Nephron progenitor cell (in vitro differentiated cells): ENCODE measurements around the gene ABCA3.
A peak's percentile ranks its signal among the peaks of the same experiment; 100 is the strongest.
"Not testable (repeated sequence)": the region's sequence is repeated elsewhere in the genome, so short reads cannot be mapped to it uniquely, and the experiment has no call there.

Experiments
- DNase-seq: peaks from one replicate; pipeline ENCODE4 v3.0.0; 2021
- H3K27ac Mint-ChIP-seq: 2 replicates; pipeline ENCODE4 v1.8.0; 2021; ENCODE audit warnings: mild to moderate bottlenecking, moderate library complexity, mixed read lengths
- H3K27me3 Mint-ChIP-seq: 2 replicates; pipeline ENCODE4 v1.8.0; 2021; ENCODE audit warnings: mild to moderate bottlenecking, low read depth, mixed read lengths; ENCODE audit not compliant: poor library complexity
- H3K36me3 Mint-ChIP-seq: 2 replicates; pipeline ENCODE4 v1.8.0; 2021; ENCODE audit warnings: low read depth, mixed read lengths
- H3K4me1 Mint-ChIP-seq: 2 replicates; pipeline ENCODE4 v1.8.0; 2021; ENCODE audit warnings: mixed read lengths
- H3K4me3 Mint-ChIP-seq: 2 replicates; pipeline ENCODE4 v1.8.0; 2021; ENCODE audit warnings: mild to moderate bottlenecking, moderate library complexity, mixed read lengths
- H3K9me3 Mint-ChIP-seq: 2 replicates; pipeline ENCODE4 v1.8.0; 2021; ENCODE audit warnings: mild to moderate bottlenecking, moderate library complexity, mixed read lengths
- TF ChIP-seq, protein P1 (sequence below): fragments of 200-600 bp; sonication (generic); IDR thresholded peaks from 2 replicates; pipeline ENCODE4 v1.5.0; 2021; ENCODE audit warnings: antibody characterized with exemption

The ABCA3 gene

DNA sequence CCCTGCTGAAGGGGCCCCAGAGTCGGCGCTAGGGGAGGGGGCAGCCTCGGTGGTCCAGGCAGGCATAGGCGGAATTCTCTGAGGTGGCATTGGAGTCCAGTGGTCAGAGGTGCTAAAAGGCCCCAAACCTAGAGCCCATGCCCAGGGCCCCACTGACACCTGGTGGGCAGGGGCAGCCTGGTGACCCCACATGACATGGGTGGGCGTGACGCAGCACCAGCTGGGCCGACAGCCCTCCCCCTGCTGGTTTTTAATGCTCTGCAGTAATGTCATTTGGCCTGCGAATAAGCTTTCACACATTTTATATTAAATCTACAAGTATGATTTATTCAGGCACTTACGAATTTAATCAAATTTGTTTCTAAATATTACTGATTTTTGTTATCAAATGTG is 70.5 kb downstream of the ABCA3 start:
- Mint-ChIP-seq H3K27me3 (peaks cover 4% of the 10 kb centered on the region), H3K4me3 (peak overlapping the region; percentile 94), H3K4me1 (peaks cover 30% of the 10 kb centered on the region), H3K36me3 (peaks cover 6% of the 10 kb centered on the region), H3K9me3 (no peaks in the 10 kb centered on the region), H3K27ac (no peak overlapping the region)
- no peak for DNase-seq
- TF ChIP-seq, protein P1, sequence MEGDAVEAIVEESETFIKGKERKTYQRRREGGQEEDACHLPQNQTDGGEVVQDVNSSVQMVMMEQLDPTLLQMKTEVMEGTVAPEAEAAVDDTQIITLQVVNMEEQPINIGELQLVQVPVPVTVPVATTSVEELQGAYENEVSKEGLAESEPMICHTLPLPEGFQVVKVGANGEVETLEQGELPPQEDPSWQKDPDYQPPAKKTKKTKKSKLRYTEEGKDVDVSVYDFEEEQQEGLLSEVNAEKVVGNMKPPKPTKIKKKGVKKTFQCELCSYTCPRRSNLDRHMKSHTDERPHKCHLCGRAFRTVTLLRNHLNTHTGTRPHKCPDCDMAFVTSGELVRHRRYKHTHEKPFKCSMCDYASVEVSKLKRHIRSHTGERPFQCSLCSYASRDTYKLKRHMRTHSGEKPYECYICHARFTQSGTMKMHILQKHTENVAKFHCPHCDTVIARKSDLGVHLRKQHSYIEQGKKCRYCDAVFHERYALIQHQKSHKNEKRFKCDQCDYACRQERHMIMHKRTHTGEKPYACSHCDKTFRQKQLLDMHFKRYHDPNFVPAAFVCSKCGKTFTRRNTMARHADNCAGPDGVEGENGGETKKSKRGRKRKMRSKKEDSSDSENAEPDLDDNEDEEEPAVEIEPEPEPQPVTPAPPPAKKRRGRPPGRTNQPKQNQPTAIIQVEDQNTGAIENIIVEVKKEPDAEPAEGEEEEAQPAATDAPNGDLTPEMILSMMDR: no peak

DNA sequence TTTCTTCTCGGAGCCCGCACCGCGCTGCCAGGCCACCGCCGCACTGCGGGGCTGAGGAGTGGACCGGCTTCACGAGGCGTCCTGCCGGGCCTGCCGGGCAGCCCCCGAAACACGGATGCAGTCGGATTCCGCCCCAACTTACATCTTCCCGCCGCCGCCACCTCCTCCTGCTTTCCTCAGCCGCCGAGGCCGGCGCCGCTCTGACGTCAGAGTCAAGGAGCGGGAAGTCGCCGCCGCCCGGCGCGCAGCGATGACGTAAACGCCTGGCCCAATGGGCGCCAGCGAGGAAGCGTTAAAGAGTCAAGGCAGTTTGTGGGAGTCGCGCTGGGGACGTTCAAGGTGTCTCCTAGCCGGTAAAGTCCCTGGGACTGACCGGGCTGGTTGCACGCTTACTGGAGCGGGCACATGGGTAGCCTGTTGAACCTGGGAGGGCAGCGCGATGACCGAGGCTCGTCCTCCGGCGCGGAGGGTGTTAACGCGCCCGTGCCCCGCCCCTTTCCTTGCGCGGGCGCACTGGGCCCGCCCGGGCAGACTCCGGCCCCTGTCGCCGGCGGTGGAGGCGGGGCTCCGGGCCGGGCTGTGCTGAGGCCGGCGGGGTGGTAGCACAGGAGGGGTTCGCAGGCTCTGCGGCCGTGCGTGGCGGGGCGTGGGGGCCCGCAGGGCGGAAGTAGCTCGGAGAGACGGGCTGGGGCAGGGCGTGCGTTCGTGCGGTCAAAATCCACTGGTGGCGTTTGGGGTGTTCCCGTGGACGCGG is 72.4 kb downstream of the ABCA3 start, which contains the start of gene RNPS1:
TSS of gene RNPS1 (minus strand) at position 214 of the 754 bp plus-strand sequence. CDS start 3,483 bp downstream, outside the sequence.
- TF ChIP-seq, protein P1: no peak
- no peaks in the 10 kb centered on the region for H3K9me3 Mint-ChIP-seq
- peaks cover 20% of the 10 kb centered on the region for H3K36me3 Mint-ChIP-seq
- peaks cover 41% of the 10 kb centered on the region for H3K4me1 Mint-ChIP-seq
- peak; percentile 98 for DNase-seq
- peak within 1 kb of the TSS; percentile 100 for H3K27ac Mint-ChIP-seq
- peaks cover 4% of the 10 kb centered on the region for H3K27me3 Mint-ChIP-seq
- H3K4me3 Mint-ChIP-seq: peak within 1 kb of the TSS; percentile 94

DNA sequence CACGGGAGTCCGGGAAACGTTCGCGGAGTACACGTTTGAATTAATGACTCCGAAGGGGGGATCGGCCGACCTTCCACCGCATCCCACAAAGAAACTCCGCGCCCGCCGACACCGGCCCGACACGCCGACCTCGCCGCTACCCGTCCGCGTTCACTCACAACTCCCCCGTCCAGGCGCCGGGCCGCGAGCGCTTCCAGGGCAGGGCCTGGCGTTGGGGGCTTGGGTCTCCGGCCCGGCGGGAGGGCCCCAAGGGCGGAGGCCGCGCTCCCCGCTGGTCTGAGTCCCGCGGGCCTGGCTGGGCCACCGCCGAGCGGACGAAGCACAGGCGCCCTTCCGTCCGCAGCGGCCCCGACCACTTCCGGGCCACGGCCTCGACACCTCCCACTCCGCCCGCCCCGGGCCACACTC is 73.0 kb downstream of the ABCA3 start:
- H3K4me3 Mint-ChIP-seq: peak overlapping the region; percentile 94
- peaks cover 26% of the 10 kb centered on the region for H3K36me3 Mint-ChIP-seq
- not testable (repeated sequence) for H3K9me3 Mint-ChIP-seq, H3K27me3 Mint-ChIP-seq, DNase-seq
- peak overlapping the region; percentile 100 for H3K27ac Mint-ChIP-seq
- H3K4me1 Mint-ChIP-seq: peaks cover 41% of the 10 kb centered on the region

DNA sequence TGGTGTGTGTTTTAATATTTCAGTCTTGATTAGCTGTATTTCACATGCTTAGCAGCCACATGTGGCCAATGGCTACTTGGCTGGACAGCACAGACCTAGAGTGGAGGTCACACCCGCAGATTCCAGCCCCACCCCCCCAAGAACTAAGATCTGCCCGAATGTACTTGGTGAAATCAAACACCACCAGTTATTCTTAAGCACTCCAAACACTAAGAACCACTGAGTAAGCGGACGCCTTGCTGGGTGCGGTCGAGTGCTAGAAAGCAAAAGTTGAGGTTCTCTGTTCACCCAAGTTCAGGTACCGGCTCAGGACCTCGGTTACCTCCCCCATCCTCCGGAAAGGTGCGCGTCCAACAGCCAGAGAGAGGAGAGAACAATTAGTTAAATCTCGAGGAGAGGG is 73.6 kb downstream of the ABCA3 start:
- peaks cover 41% of the 10 kb centered on the region for H3K4me1 Mint-ChIP-seq

DNA sequence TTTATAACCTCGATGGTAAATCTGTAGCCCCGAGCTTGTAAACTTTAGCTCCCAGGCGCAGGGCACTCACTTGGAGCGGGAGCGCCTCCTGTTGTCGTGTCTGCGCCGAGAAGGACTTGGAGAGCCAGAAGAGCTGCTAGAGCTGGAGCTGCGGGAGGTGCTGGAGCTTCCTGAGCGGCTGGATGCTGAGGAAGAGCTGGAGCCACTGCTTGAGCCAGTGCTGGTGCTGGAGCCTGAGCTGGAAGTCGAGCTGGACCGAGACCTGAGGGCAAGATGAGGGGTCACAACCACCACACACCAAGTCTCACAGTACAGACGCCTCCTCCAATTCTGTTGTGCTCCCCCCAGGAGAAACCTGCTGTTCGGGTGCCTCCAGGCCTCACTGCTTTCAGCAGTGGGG is 77.5 kb downstream of the ABCA3 start:
- peak overlapping the region; percentile 29 for H3K27ac Mint-ChIP-seq
- peaks cover 32% of the 10 kb centered on the region for H3K4me1 Mint-ChIP-seq
- not testable (repeated sequence) for H3K4me3 Mint-ChIP-seq, H3K27me3 Mint-ChIP-seq, H3K9me3 Mint-ChIP-seq, DNase-seq
- peaks cover 66% of the 10 kb centered on the region for H3K36me3 Mint-ChIP-seq

More for the DNA sequence above, 73.6 kb downstream of the ABCA3 start:
- H3K27ac Mint-ChIP-seq: peak overlapping the region; percentile 100
- peak overlapping the region; percentile 94 for H3K4me3 Mint-ChIP-seq
- peaks cover 32% of the 10 kb centered on the region for H3K36me3 Mint-ChIP-seq
- not testable (repeated sequence) for H3K9me3 Mint-ChIP-seq, H3K27me3 Mint-ChIP-seq, DNase-seq

DNA sequence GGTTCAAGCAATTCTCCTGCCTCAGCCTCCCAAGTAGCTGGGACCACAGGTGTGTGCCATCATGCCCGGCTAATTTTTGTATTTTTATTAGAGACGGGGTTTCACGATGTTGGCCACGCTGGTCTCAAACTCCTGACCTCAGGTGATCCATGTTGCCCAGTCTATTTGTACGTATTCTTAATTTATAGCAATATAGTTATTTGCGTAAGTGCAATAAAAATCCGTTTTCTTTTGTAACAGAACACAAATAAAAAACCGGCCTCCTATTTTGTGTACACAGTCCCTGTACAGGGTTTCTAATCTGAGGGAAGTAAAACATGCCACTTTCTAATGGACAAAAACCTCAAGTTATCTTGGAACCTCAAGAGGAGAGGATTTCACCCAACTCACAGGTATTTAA is 80.3 kb downstream of the ABCA3 start:
- Mint-ChIP-seq H3K27me3 (no peaks in the 10 kb centered on the region), H3K4me1 (peaks cover 27% of the 10 kb centered on the region), H3K27ac (no peak overlapping the region), H3K4me3 (no peak overlapping the region), H3K36me3 (peaks cover 91% of the 10 kb centered on the region), H3K9me3 (no peaks in the 10 kb centered on the region)
- TF ChIP-seq, protein P1: no peak
- no peak for DNase-seq

DNA sequence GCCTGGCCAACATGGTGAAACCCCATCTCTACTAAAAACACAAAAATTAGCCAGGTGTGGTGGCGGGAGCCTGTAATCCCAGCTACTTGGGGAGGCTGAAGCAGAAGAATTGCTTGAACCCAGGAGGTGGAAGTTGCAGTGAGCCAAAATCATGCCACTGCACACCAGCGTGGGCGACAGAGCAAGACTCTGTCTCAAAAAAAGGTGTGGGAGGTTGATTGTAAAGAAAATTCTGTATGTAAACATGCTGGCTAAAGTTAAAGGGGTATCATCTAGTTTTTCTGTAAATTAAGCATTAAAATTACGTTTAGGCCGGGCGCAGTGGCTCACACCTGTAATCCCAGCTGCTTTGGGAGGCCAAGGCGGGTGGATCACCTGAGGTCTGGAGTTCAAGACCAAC is 82.0 kb downstream of the ABCA3 start:
- Mint-ChIP-seq H3K36me3 (peaks cover 83% of the 10 kb centered on the region), H3K27ac (peak overlapping the region; percentile 66), H3K4me1 (peaks cover 15% of the 10 kb centered on the region)
- H3K4me3 Mint-ChIP-seq, H3K27me3 Mint-ChIP-seq, DNase-seq, H3K9me3 Mint-ChIP-seq: not testable (repeated sequence)

DNA sequence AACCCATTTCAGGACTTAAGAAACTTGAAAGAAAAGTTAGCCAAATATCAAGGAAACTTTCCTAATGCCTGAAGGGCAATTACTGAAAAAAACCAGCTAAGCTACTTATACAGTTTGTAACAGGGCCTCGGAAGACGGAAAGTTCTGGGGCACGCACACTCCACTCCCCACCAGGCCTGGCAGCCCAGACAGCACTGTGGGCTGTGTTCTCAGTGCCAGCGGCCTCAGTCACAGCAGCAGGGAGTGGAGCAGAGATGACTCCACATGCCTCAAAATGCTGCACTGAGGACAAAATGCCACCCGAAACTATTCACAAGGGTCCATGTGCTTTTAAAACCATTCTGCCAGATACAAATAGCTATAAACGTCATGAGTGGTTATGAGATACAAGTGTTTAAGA is 82.8 kb downstream of the ABCA3 start:
- no peak for DNase-seq
- Mint-ChIP-seq H3K27ac (peak overlapping the region; percentile 54), H3K36me3 (peaks cover 83% of the 10 kb centered on the region), H3K27me3 (no peaks in the 10 kb centered on the region), H3K9me3 (no peaks in the 10 kb centered on the region), H3K4me3 (no peak overlapping the region), H3K4me1 (peaks cover 23% of the 10 kb centered on the region)
- TF ChIP-seq, protein P1: no peak
